ENCODE data around the gene CTNNBL1.
"Not testable (repeated sequence)": the region's sequence is repeated elsewhere in the genome, so short reads cannot be mapped to it uniquely, and the experiment has no call there.

CTNNBL1 gene

DNA sequence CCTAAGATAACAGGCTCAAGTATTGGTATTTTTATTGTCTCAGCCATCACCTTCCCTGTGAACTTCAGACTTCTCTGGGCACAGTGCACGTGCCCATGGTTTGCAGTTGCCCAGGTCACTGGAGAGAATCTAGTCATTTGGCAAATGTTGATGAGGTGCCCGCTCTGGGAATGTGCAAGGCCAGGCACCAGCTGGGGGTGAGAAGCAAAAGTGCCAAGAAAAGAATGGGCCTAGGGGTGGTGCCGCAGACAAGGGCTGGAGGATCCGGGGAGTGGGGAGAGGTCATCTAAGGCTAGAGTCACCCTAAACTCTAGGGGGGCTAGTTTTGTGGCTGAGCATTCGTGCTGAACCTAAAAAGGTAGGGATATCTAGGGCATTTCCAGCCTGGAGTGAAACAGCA, 152.0 kb downstream of the CTNNBL1 start:
- no peak for FAIRE-seq
- no peak for DNase-seq (ENCODE audit: extremely low spot score, insufficient read length, low read depth)

DNA sequence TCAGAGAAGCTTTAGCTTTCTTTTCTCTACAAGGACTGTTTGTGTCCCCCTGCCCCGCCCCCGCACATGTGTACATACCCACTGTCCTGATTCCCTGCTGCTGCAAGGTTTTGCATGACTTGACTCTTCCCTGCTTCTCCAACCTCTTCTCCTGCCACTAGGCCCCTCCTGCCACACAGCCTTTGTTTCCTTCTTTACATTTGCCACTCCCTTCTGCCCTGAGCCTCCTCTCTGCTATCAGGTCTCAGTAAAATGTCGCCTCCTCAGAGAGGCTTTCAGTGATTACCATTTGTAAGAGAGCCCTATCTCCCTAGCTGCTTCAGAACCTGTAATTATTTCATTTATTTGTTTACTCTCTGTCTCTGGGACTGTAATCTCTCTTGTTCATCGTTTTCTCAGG, 152.7 kb downstream of the CTNNBL1 start:
- no peak for DNase-seq (ENCODE audit: extremely low spot score, insufficient read length, low read depth)
- no peak for FAIRE-seq

- no peak for FAIRE-seq
- no peak for DNase-seq (ENCODE audit: extremely low spot score, insufficient read length, low read depth)
Measured at GRCh38 chr20:37848706-37849105, 154.9 kb downstream of the CTNNBL1 start.

- no peak for DNase-seq (ENCODE audit: extremely low spot score, insufficient read length, low read depth)
- no peak for FAIRE-seq
Measured at GRCh38 chr20:37849156-37849555, 155.3 kb downstream of the CTNNBL1 start.

DNA sequence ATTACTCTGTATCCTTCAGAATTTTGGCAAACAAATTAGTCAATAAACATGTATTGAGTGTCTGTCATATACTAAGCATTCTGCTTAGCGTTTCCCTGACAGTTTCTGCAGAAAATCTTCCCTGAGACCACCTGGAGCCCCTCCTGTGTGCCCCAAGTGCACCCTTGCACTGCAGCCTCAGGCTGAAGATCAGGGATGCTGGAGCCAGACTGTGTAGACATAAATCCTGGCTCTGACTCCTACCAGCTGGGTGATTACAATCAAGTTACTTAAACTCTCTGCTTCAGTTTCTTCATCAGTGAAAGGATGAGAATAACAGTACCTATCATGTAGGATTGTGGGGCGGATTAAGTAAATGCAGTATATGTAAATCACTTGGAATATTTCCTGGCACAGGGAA, 155.7 kb downstream of the CTNNBL1 start:
- DNase-seq (ENCODE audit: extremely low spot score, insufficient read length, low read depth) (no peak), FAIRE-seq (no peak)

GRCh38 chr20:37850036-37850592, 156.3 kb downstream of the CTNNBL1 start:
- DNase-seq (ENCODE audit: extremely low spot score, insufficient read length, low read depth) (no peak), FAIRE-seq (no peak)

- FAIRE-seq (no peak), DNase-seq (ENCODE audit: extremely low spot score, insufficient read length, low read depth) (no peak)
Measured at GRCh38 chr20:37850724-37851355, 157.0 kb downstream of the CTNNBL1 start.

DNA sequence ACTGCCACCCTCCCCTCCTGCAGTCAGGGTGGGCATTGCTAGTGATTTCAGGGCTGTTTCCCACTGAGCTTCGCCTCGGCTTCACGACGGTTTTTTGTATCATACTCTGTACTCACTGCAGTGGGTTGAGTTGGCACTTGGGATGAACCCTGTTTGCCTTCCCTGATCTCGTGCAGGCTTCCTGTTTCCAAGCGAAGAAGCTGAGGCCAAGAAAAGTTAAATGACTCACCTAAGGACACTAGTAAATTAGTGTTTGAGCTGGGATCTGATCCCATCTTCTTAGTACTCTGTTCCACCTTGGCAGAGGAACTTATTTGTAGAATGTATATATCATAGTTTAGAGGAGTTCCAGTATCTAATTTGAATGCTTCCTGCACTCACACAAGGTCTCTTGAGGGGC, 158.8 kb downstream of the CTNNBL1 start:
- FAIRE-seq: no peak
- no peak for DNase-seq (ENCODE audit: extremely low spot score, insufficient read length, low read depth)

DNA sequence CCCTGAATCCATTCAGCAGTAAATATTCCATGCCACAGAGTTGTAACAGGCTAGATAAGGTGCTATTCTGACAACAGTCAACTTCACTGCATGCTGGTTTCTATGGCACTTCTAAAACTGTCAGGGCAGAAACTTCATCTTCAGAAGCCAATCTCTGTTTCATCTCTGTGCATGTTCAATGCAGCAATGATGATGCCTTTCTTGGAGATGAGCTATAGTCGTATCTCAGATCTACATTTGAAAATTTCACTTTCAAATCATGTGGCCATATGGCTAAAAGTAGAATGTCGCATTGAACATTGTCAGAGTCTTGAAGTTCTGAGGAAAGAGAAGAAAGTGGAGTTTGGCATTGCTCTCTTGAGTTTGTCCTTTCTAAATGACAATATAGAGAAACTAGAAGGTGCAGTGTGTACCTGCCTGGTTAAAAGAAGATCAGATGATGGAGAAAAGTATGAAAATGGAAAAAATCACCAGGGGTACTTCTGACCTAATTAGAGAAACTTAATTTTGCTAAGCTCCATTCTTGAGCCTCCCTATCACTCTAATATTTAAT, 160.1 kb downstream of the CTNNBL1 start:
- FAIRE-seq: peak; percentile 79
- no peak for DNase-seq (ENCODE audit: extremely low spot score, insufficient read length, low read depth)

GRCh38 chr20:37856034-37856433, 162.2 kb downstream of the CTNNBL1 start:
- not testable (repeated sequence) for DNase-seq (ENCODE audit: extremely low spot score, insufficient read length, low read depth); FAIRE-seq

DNA sequence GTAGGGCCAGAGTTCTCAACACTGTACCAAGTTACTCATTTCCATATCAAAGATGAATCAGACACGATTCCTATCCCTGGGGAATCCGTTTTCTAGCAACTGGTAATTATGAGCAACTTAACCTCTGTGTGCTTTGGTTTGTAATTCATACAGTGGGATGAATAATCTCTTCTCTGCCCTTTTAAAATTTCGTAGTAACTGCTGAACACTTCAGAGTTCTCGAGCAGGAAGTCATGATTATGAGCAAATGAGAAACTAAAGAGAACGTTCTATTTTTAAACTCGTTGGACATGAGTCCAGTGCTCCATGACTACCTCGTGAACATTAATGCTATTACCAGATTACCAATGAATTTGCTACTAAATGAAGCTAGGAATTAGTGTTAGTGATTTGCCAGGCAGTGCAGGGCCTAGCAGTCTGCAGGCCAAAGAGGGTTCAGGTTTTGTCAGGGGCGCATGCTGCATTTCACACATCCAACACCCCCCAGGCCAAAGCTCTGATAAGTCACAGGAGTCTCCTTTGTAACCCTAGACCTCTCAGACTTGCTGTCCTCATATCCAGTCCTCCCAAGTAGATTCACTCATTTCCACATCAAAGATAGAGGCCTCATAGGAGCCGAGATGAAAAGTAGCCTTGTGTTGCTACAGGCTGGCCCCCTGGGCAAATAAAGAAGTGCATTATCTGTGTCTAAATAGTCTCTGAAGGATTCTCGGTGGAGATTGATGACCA, 163.3 kb downstream of the CTNNBL1 start:
- FAIRE-seq: peak; percentile 67
- DNase-seq (ENCODE audit: extremely low spot score, insufficient read length, low read depth): no peak

DNA sequence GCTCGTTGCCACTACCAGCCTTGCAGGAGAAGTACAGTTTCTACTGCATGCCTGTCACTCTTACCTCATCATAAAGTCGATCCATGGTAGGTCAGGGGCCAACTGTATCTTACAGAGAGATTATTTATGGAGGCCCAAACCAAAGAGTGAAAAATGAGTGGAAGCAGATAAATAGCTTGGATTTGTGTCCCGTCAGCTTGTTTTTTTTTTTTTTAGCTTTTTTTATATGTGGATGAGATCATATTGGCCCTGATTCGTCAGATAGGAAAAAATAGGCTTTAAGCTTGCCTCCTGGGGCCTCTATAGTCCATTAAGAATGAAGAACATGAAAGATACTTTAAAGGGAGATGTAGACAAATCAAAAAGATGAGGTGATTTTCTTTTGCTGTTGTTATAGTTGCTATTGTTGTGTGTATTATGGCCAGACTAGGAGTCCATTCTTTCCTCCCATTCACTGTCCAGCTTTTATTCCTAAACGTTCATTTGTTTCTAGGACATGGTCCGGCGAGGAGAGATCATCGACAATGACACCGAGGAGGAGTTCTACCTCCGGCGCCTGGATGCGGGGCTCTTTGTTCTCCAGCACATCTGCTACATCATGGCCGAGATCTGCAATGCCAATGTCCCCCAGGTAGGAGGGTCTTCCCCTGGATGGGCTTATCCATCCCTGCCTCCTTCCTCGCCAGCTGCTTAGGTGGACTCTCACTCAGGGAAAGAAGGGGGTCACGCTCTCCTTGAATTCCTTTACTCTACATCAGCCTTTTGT, 165.8 kb downstream of the CTNNBL1 start:
- DNase-seq (ENCODE audit: extremely low spot score, insufficient read length, low read depth): no peak
- FAIRE-seq: no peak

- DNase-seq (ENCODE audit: extremely low spot score, insufficient read length, low read depth): no peak
- no peak for FAIRE-seq
Measured at GRCh38 chr20:37863289-37863688, 169.5 kb downstream of the CTNNBL1 start.

DNA sequence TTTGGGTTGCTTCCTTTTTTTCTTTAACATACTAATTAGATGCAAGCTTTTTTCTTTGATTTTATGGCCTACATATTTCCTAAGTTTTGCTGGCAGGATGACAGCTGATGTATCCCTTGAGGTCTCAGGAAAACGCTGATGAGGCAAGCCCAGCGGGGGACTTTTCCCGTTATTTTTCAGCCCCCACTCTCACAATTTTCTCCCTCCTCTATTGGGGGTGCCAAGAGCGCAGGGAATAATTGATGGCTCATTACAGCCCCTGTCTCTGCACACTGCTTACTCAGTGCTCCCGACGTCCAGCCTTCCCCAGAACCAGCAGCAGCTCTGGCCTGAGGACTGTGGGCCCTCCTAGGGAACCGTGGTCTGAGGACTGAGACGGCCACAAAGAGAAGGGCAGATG, 170.5 kb downstream of the CTNNBL1 start:
- DNase-seq (ENCODE audit: extremely low spot score, insufficient read length, low read depth) (no peak), FAIRE-seq (no peak)

DNA sequence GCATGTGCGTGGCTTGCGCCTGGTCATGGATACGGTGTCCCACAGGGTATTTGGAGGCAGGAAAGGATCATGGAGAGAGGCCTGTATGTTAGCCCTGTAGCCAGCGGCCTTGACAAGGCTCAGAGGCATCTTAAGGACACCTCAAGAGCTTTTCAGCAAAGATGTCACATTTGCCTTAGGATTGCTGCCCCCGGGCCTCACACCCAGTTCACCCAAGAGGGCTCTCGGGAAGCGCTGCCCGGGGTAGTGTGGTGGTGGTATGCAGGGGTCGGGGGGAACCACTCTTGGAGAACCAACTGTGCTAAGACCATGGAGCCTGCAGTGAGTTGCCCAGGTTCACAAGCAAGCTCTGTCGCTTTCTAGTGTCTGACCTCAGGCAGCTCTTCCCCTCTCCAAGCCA, 172.2 kb downstream of the CTNNBL1 start:
- no peak for DNase-seq (ENCODE audit: extremely low spot score, insufficient read length, low read depth)
- FAIRE-seq: no peak

GRCh38 chr20:37867289-37868195, 173.7 kb downstream of the CTNNBL1 start:
- no peak for FAIRE-seq
- no peak for DNase-seq (ENCODE audit: extremely low spot score, insufficient read length, low read depth)

DNA sequence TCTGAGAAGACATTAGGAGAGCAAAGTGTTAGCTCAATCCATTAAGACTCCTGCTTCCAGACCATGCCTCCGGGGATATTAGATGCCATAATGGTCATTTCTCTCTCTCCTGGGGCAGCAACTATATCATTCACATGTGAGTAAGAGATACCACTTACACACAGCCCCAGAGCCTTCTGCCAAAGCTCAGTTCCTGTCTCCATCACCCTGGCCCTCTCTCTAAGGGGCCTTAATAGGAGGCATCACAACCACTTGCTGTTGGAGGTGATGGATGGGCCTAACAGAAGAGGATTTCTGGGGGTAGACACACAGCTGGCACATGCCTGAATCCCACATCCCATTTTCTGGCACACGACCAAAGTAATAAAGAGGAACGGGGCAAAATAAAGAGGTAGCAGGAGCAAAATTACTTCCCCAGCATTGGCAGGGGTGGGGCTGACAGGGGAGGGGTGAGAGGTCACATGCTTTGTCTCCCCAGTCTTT, 175.1 kb downstream of the CTNNBL1 start:
- DNase-seq (ENCODE audit: extremely low spot score, insufficient read length, low read depth) (no peak), FAIRE-seq (no peak)

- DNase-seq (ENCODE audit: extremely low spot score, insufficient read length, low read depth) (no peak), FAIRE-seq (no peak)
Measured at GRCh38 chr20:37869334-37869861, 175.6 kb downstream of the CTNNBL1 start.

GRCh38 chr20:37870294-37870693, 176.5 kb downstream of the CTNNBL1 start:
- no peak for FAIRE-seq
- no peak for DNase-seq (ENCODE audit: extremely low spot score, insufficient read length, low read depth)

Measured in GM18507 (cell line).